Endodermal cell (in vitro differentiated cells): ENCODE data around the gene METAP1D. TPM values are rescaled to one million over a fixed set of nuclear protein-coding genes. Genes with fewer than 3 reads are reported as not detected.

Experiments used
- DNase-seq: peaks from one replicate; pipeline ENCODE4 v3.0.0-alpha.2; 2017
- H3K27ac ChIP-seq: 2 replicates; pipeline ENCODE4 v1.5.1; 2013; ENCODE audit warnings: mild to moderate bottlenecking, low read depth, low read length, moderate library complexity
- H3K27me3 ChIP-seq: 2 replicates; pipeline ENCODE4 v1.6.1; 2013; ENCODE audit warnings: mild to moderate bottlenecking, low read length, moderate library complexity; ENCODE audit not compliant: insufficient read depth, control insufficient read depth, poor library complexity, severe bottlenecking
- H3K36me3 ChIP-seq: 2 replicates; pipeline ENCODE4 v1.7.0; 2013; ENCODE audit warnings: mild to moderate bottlenecking, low read length, moderate library complexity; ENCODE audit not compliant: control insufficient read depth, insufficient read depth
- H3K4me1 ChIP-seq: one replicate; pipeline ENCODE4 v1.7.0; 2013; ENCODE audit warnings: low read length; ENCODE audit not compliant: control insufficient read depth, insufficient read depth
- H3K4me3 ChIP-seq: 2 replicates; pipeline ENCODE4 v1.5.1; 2013; ENCODE audit warnings: mild to moderate bottlenecking, low read length, moderate library complexity
- H3K9ac ChIP-seq: 2 replicates; pipeline ENCODE4 v1.6.1; 2013; ENCODE audit warnings: mild to moderate bottlenecking, low read length, moderate library complexity; ENCODE audit not compliant: poor library complexity, severe bottlenecking; ENCODE audit errors: extremely low read depth
- H3K9me3 ChIP-seq: 2 replicates; pipeline ENCODE4 v1.6.1; 2013; ENCODE audit warnings: mild to moderate bottlenecking, low read length, moderate library complexity; ENCODE audit not compliant: control insufficient read depth
- H3K27ac Mint-ChIP-seq: 2 replicates; pipeline ENCODE4 v1.8.0; 2020; ENCODE audit warnings: mixed read lengths
- H3K27me3 Mint-ChIP-seq: 2 replicates; pipeline ENCODE4 v1.8.0; 2021; ENCODE audit warnings: mild to moderate bottlenecking, mixed read lengths; ENCODE audit not compliant: insufficient read depth
- H3K36me3 Mint-ChIP-seq: 2 replicates; pipeline ENCODE4 v1.8.0; 2020; ENCODE audit warnings: low read depth, mixed read lengths
- H3K4me1 Mint-ChIP-seq: 2 replicates; pipeline ENCODE4 v1.8.0; 2020; ENCODE audit warnings: mixed read lengths
- H3K4me3 Mint-ChIP-seq: 2 replicates; pipeline ENCODE4 v1.8.0; 2020; ENCODE audit warnings: mild to moderate bottlenecking, moderate library complexity, mixed read lengths
- H3K9me3 Mint-ChIP-seq: 2 replicates; pipeline ENCODE4 v1.8.0; 2020; ENCODE audit warnings: mild to moderate bottlenecking, mixed read lengths
- CTCF ChIP-seq: fragments of 200-600 bp; sonication (generic); conservative IDR thresholded peaks from 2 replicates; pipeline ENCODE4 v1.5.0; 2021; ENCODE audit warnings: antibody characterized with exemption, mild to moderate bottlenecking
- WGBS, 2 experiments: methylation state at CpG; one replicate each; pipeline versions ENCODE4 v1.1.5 to v1.1.7; 2013; ENCODE audit warnings: missing lambda C conversion rate in 2 of 2, mixed read lengths in 1 of 2; ENCODE audit not compliant: insufficient coverage in 1 of 2, insufficient read length in 1 of 2; 5-methylcytosine and 5-hydroxymethylcytosine counted together
- total RNA-seq, 2 donors: library from RNA; stranded (reverse); fragmentation: NEBNext Ultra II Directional in 1 of 2; extraction: Animal tissue kit (Norgen Biotek cat#: 25700) in 1 of 2; gene quantifications; 2 replicates in 1 of 2; 3 replicates in 1 of 2; pipeline ENCODE4 v1.2.1, GENCODE V29; 2021

Gene METAP1D
- total RNA-seq, 2 donors from 2014 or later, result 6.0 to 6.5 TPM

DNA sequence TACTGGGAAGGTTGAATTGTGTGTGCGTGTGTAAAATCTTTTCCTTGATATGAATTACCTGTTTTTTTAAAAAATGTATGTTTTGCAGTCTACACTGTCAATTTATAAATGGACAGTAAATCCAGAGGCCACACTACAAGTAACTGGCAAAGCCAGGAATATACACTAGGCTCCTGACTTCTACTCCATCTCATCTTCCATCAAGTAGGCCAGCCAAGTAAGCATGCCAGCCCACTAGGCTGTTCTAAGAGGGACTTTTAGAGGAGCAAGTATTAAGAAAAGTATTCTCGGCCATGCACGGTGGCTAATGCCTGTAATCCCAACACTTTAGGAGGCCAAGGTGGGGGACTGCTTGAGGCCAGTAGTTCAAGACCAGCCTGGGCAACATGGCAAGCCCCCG is 13.0 kb upstream of the METAP1D start:
- peaks cover 3% of the 10 kb centered on the region for H3K4me1 Mint-ChIP-seq
- H3K9me3 Mint-ChIP-seq, result no peaks in the 10 kb centered on the region
- no peak overlapping the region for H3K9ac ChIP-seq
- H3K27ac Mint-ChIP-seq, result no peak overlapping the region
- H3K4me3 Mint-ChIP-seq, result no peak overlapping the region
- H3K36me3 ChIP-seq, result peaks cover 21% of the 10 kb centered on the region
- DNase-seq, result no peak
- peaks cover 15% of the 10 kb centered on the region for H3K36me3 Mint-ChIP-seq
- WGBS, 2 experiments, result 90 to 92% methylated on average over 2 to 4 of the region's 4 CpGs
- H3K4me1 ChIP-seq, result no peaks in the 10 kb centered on the region
- no peak overlapping the region for H3K4me3 ChIP-seq
- no peak overlapping the region for H3K27ac ChIP-seq
- no peak for TF ChIP-seq CTCF
- no peaks in the 10 kb centered on the region for H3K9me3 ChIP-seq
- H3K27me3 ChIP-seq, result no peaks in the 10 kb centered on the region
- no peaks in the 10 kb centered on the region for H3K27me3 Mint-ChIP-seq

DNA sequence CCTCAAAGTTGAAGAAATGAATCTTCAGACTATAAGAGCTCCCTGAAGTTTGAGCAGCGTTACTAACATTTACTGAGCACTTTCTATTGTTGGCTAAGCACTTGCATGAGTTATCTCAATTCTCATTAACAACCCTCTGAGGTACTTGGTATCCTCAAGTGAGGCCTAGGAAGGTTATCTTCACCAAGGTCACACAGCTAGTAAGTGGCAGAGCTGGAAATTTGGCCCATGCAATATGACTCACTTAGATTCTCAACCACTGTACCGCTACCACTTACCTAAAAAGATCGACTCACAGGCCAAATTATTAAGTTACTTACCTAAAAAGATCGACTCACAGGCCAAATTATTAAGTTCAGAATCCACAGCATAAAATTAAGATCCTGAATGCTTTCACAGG is 8.7 kb upstream of the METAP1D start:
- no peak overlapping the region for H3K4me3 Mint-ChIP-seq
- WGBS, 2 experiments, result 92 to 100% methylated on average over 1 to 4 of the region's 4 CpGs
- no peaks in the 10 kb centered on the region for H3K36me3 ChIP-seq
- no peak overlapping the region for H3K9ac ChIP-seq
- no peaks in the 10 kb centered on the region for H3K36me3 Mint-ChIP-seq
- no peak for DNase-seq
- no peaks in the 10 kb centered on the region for H3K4me1 ChIP-seq
- no peak overlapping the region for H3K27ac Mint-ChIP-seq
- no peaks in the 10 kb centered on the region for H3K27me3 ChIP-seq
- no peak overlapping the region for H3K27ac ChIP-seq
- no peaks in the 10 kb centered on the region for H3K9me3 ChIP-seq
- TF ChIP-seq CTCF, result no peak
- H3K9me3 Mint-ChIP-seq, result no peaks in the 10 kb centered on the region
- H3K4me1 Mint-ChIP-seq, result peaks cover 3% of the 10 kb centered on the region
- H3K4me3 ChIP-seq, result no peak overlapping the region
- peaks cover 10% of the 10 kb centered on the region for H3K27me3 Mint-ChIP-seq

DNA sequence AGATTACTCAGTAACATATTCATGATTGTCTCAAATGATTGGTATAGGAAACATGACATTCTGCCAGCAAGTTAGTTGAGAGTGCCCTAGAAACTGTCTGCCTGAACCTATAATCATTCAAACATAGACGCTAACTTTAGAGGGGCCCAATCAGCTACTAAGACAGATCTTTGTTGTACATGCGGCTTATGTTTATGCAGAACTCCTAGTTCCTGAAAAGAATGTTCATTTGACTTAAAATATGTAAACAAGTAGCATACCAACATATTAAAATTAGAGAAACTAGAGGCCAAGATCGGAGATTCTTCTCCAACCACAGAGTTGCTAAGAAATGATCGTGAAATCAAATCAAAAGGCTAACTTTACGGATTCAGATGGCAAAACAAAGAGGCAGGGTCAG is 4.2 kb upstream of the METAP1D start:
- Mint-ChIP-seq H3K27ac (no peak overlapping the region), H3K9me3 (no peaks in the 10 kb centered on the region), H3K4me3 (no peak overlapping the region), H3K4me1 (peaks cover 8% of the 10 kb centered on the region), H3K27me3 (peaks cover 37% of the 10 kb centered on the region), H3K36me3 (no peaks in the 10 kb centered on the region)
- Histone ChIP-seq H3K4me3 (no peak overlapping the region), H3K9ac (no peak overlapping the region), H3K4me1 (no peaks in the 10 kb centered on the region), H3K9me3 (no peaks in the 10 kb centered on the region), H3K27ac (no peak overlapping the region), H3K36me3 (no peaks in the 10 kb centered on the region), H3K27me3 (peaks cover 25% of the 10 kb centered on the region)
- no peak for TF ChIP-seq CTCF
- WGBS, 2 experiments, result 91 to 95% methylated on average over 3 to 5 of the region's 5 CpGs
- DNase-seq, result no peak
